Brain pericyte (primary cell): ENCODE results near the gene UBXN1.
"Not testable (repeated sequence)": the region's sequence is repeated elsewhere in the genome, so short reads cannot be mapped to it uniquely, and the experiment has no call there.

Source experiments
- DNase-seq: peaks from one replicate; pipeline ENCODE4 v3.0.0-alpha.2; 2012; ENCODE audit warnings: low read depth, low spot score

UBXN1 gene

GRCh38 chr11:62708392-62708791 is 29.5 kb upstream of the UBXN1 start:
- no peak for DNase-seq

GRCh38 chr11:62707277-62707861 is 28.5 kb upstream of the UBXN1 start, which contains the start of the genes BSCL2 and GNG3:
Gene BSCL2, minus strand, starts transcription at chr11:62707424. Its CDS starts 229 bp downstream, at chr11:62707195.
Gene GNG3, plus strand, starts transcription at chr11:62707676. Its CDS starts 620 bp downstream, at chr11:62708296.
- no peak for DNase-seq

GRCh38 chr11:62706850-62707247 is 28.0 kb upstream of the UBXN1 start:
- no peak for DNase-seq

GRCh38 chr11:62705880-62706849 is 27.3 kb upstream of the UBXN1 start:
- peak; percentile 58 for DNase-seq

GRCh38 chr11:62705413-62705812 is 26.5 kb upstream of the UBXN1 start:
- DNase-seq = no peak

GRCh38 chr11:62703921-62704320 is 25.0 kb upstream of the UBXN1 start:
- not testable (repeated sequence) for DNase-seq

GRCh38 chr11:62702246-62702645 is 23.4 kb upstream of the UBXN1 start:
- DNase-seq = no peak

GRCh38 chr11:62694455-62695167 is 15.7 kb upstream of the UBXN1 start:
- DNase-seq = no peak

- not testable (repeated sequence) for DNase-seq
Observed at GRCh38 chr11:62693624-62694023, 14.8 kb upstream of the UBXN1 start.

GRCh38 chr11:62689421-62690183 is 10.7 kb upstream of the UBXN1 start, which contains the start of gene LRRN4CL:
Gene LRRN4CL, minus strand, starts transcription at chr11:62689530. Its CDS starts 1,022 bp downstream, at chr11:62688508.
- DNase-seq = no peak

- DNase-seq = no peak
Observed at GRCh38 chr11:62688491-62688890, 9.6 kb upstream of the UBXN1 start.

- no peak for DNase-seq
Observed at GRCh38 chr11:62687508-62688396, 8.9 kb upstream of the UBXN1 start.

- DNase-seq = no peak
Observed at GRCh38 chr11:62682518-62682917, 3.6 kb upstream of the UBXN1 start.

GRCh38 chr11:62680825-62681240 is 2.0 kb upstream of the UBXN1 start:
- DNase-seq = no peak

GRCh38 chr11:62678433-62678769 is 472 bp downstream of the UBXN1 start:
- DNase-seq = no peak

- no peak for DNase-seq
Observed at GRCh38 chr11:62677714-62678113, 1.2 kb downstream of the UBXN1 start.

GRCh38 chr11:62677156-62677555 is 1.7 kb downstream of the UBXN1 start:
- no peak for DNase-seq

GRCh38 chr11:62676698-62677097 is 2.2 kb downstream of the UBXN1 start:
- DNase-seq = no peak

- DNase-seq = not testable (repeated sequence)
Observed at GRCh38 chr11:62675415-62675814, 3.5 kb downstream of the UBXN1 start.

GRCh38 chr11:62673196-62673525 is 5.7 kb downstream of the UBXN1 start:
- no peak for DNase-seq
